Panc1 (cell line): Measurements from ENCODE around the gene DPH3.

Experiments used
- POLR2AphosphoS5 ChIP-seq: IDR thresholded peaks from 2 replicates; pipeline ENCODE4 v1.6.1; 2012; ENCODE audit warnings: mild to moderate bottlenecking, low read depth, low read length, moderate library complexity
- TF ChIP-seq, protein P1 (sequence below), 2 experiments: IDR thresholded peaks; 2 replicates each; pipeline ENCODE4 v1.6.1; 2011 to 2012; ENCODE audit warnings: low read depth in 2 of 2, control low read depth in 1 of 2, low read length in 1 of 2, mild to moderate bottlenecking in 1 of 2, moderate library complexity in 1 of 2; ENCODE audit not compliant: insufficient read depth in 1 of 2
- TF ChIP-seq, protein P2 (sequence below): fragments of 450-650 bp; IDR thresholded peaks from 2 replicates; pipeline ENCODE4 v1.5.1; 2017; ENCODE audit warnings: mild to moderate bottlenecking

DNA sequence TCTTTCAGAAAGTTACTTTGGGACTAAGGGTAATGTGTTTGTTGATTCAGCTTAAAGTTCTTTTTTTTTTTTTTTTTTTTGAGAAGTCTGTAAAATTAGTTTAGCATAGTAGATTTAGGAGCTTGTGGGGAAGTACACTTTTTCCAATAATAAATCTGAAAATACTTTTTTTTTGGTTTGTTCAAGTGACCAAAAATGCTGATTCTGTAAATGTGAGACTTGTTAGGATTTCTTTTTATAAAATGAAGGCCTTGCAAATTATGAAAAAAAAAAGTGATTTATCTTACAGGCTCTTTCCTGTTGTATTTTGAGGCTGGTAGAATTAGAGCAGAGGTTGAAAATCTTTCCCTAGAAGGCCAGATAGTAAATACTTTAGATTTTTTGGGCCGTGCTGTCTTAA is 7.8 kb upstream of the DPH3 start:
- TF ChIP-seq, protein P1, sequence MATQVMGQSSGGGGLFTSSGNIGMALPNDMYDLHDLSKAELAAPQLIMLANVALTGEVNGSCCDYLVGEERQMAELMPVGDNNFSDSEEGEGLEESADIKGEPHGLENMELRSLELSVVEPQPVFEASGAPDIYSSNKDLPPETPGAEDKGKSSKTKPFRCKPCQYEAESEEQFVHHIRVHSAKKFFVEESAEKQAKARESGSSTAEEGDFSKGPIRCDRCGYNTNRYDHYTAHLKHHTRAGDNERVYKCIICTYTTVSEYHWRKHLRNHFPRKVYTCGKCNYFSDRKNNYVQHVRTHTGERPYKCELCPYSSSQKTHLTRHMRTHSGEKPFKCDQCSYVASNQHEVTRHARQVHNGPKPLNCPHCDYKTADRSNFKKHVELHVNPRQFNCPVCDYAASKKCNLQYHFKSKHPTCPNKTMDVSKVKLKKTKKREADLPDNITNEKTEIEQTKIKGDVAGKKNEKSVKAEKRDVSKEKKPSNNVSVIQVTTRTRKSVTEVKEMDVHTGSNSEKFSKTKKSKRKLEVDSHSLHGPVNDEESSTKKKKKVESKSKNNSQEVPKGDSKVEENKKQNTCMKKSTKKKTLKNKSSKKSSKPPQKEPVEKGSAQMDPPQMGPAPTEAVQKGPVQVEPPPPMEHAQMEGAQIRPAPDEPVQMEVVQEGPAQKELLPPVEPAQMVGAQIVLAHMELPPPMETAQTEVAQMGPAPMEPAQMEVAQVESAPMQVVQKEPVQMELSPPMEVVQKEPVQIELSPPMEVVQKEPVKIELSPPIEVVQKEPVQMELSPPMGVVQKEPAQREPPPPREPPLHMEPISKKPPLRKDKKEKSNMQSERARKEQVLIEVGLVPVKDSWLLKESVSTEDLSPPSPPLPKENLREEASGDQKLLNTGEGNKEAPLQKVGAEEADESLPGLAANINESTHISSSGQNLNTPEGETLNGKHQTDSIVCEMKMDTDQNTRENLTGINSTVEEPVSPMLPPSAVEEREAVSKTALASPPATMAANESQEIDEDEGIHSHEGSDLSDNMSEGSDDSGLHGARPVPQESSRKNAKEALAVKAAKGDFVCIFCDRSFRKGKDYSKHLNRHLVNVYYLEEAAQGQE (IDR thresholded peaks at IDR 0.05; ENCODE audit: insufficient read depth in 1 of 2, low read depth in 2 of 2, low read length in 1 of 2): no peak
- no peak for TF ChIP-seq POLR2AphosphoS5
- TF ChIP-seq, protein P2, sequence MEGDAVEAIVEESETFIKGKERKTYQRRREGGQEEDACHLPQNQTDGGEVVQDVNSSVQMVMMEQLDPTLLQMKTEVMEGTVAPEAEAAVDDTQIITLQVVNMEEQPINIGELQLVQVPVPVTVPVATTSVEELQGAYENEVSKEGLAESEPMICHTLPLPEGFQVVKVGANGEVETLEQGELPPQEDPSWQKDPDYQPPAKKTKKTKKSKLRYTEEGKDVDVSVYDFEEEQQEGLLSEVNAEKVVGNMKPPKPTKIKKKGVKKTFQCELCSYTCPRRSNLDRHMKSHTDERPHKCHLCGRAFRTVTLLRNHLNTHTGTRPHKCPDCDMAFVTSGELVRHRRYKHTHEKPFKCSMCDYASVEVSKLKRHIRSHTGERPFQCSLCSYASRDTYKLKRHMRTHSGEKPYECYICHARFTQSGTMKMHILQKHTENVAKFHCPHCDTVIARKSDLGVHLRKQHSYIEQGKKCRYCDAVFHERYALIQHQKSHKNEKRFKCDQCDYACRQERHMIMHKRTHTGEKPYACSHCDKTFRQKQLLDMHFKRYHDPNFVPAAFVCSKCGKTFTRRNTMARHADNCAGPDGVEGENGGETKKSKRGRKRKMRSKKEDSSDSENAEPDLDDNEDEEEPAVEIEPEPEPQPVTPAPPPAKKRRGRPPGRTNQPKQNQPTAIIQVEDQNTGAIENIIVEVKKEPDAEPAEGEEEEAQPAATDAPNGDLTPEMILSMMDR: no peak
